HEK293 (cell line): ENCODE data around the gene PPP1R9B.

Source experiments
- BCL11B ChIP-seq: fragments of 450-650 bp; formaldehyde crosslinking; IDR thresholded peaks from 2 replicates; pipeline ENCODE4 v1.5.1; 2016; ENCODE audit warnings: low read depth, missing biosample characterization, missing genetic modification characterization
- CTCF ChIP-seq: fragments of 450-650 bp; formaldehyde crosslinking; IDR thresholded peaks from 2 replicates; pipeline ENCODE4 v1.5.1; 2016; ENCODE audit warnings: missing biosample characterization, missing genetic modification characterization
- GLI4 ChIP-seq: fragments of 450-650 bp; formaldehyde crosslinking; IDR thresholded peaks from 2 replicates; pipeline ENCODE4 v1.5.1; 2016; ENCODE audit warnings: missing biosample characterization, missing genetic modification characterization
- GLIS1 ChIP-seq: fragments of 450-650 bp; formaldehyde crosslinking; IDR thresholded peaks from 2 replicates; pipeline ENCODE4 v1.5.1; 2016; ENCODE audit warnings: missing biosample characterization, missing genetic modification characterization
- INSM2 ChIP-seq: fragments of 450-650 bp; formaldehyde crosslinking; IDR thresholded peaks from 2 replicates; pipeline ENCODE4 v1.5.1; 2016; ENCODE audit warnings: missing biosample characterization, missing genetic modification characterization
- KLF1 ChIP-seq: fragments of 450-650 bp; formaldehyde crosslinking; IDR thresholded peaks from 2 replicates; pipeline ENCODE4 v1.5.1; 2016; ENCODE audit warnings: missing biosample characterization, missing genetic modification characterization
- KLF17 ChIP-seq: fragments of 450-650 bp; formaldehyde crosslinking; IDR thresholded peaks from 2 replicates; pipeline ENCODE4 v1.5.1; 2016; ENCODE audit warnings: missing biosample characterization, missing genetic modification characterization
- PATZ1 ChIP-seq: fragments of 450-650 bp; formaldehyde crosslinking; IDR thresholded peaks from 2 replicates; pipeline ENCODE4 v1.5.1; 2016; ENCODE audit warnings: missing biosample characterization, missing genetic modification characterization
- PRDM2 ChIP-seq: fragments of 450-650 bp; formaldehyde crosslinking; IDR thresholded peaks from 2 replicates; pipeline ENCODE4 v1.5.1; 2016; ENCODE audit warnings: missing biosample characterization, missing genetic modification characterization, borderline replicate concordance
- SCRT2 ChIP-seq: fragments of 450-650 bp; formaldehyde crosslinking; IDR thresholded peaks from 2 replicates; pipeline ENCODE4 v1.5.1; 2016; ENCODE audit warnings: missing biosample characterization, missing genetic modification characterization
- TSHZ1 ChIP-seq: fragments of 450-650 bp; formaldehyde crosslinking; IDR thresholded peaks from 2 replicates; pipeline ENCODE4 v1.5.1; 2016; ENCODE audit warnings: missing biosample characterization, missing genetic modification characterization, borderline replicate concordance
- ZBTB1 ChIP-seq: fragments of 450-650 bp; formaldehyde crosslinking; IDR thresholded peaks from 2 replicates; pipeline ENCODE4 v1.5.1; 2016; ENCODE audit warnings: missing biosample characterization, missing genetic modification characterization
- ZBTB17 ChIP-seq: fragments of 450-650 bp; formaldehyde crosslinking; IDR thresholded peaks from 2 replicates; pipeline ENCODE4 v1.5.1; 2016; ENCODE audit warnings: missing biosample characterization, missing genetic modification characterization
- ZBTB48 ChIP-seq: fragments of 450-650 bp; formaldehyde crosslinking; IDR thresholded peaks from 2 replicates; pipeline ENCODE4 v1.5.1; 2016; ENCODE audit warnings: missing biosample characterization, missing genetic modification characterization
- ZNF223 ChIP-seq: fragments of 450-650 bp; formaldehyde crosslinking; IDR thresholded peaks from 2 replicates; pipeline ENCODE4 v1.5.1; 2016; ENCODE audit warnings: missing biosample characterization, missing genetic modification characterization
- ZNF266 ChIP-seq: fragments of 450-650 bp; formaldehyde crosslinking; IDR thresholded peaks from 2 replicates; pipeline ENCODE4 v1.5.1; 2016; ENCODE audit warnings: missing biosample characterization, missing genetic modification characterization, low read depth
- ZNF341 ChIP-seq: fragments of 450-650 bp; formaldehyde crosslinking; IDR thresholded peaks from 2 replicates; pipeline ENCODE4; 2016; ENCODE audit warnings: low read depth, missing biosample characterization, missing genetic modification characterization
- ZNF501 ChIP-seq: fragments of 450-650 bp; formaldehyde crosslinking; IDR thresholded peaks from 2 replicates; pipeline ENCODE4 v1.5.1; 2016; ENCODE audit warnings: missing biosample characterization, missing genetic modification characterization
- ZNF610 ChIP-seq: fragments of 450-650 bp; formaldehyde crosslinking; IDR thresholded peaks from 2 replicates; pipeline ENCODE4 v1.5.1; 2016; ENCODE audit warnings: missing biosample characterization, missing genetic modification characterization, borderline replicate concordance
- ZNF654 ChIP-seq: fragments of 450-650 bp; formaldehyde crosslinking; IDR thresholded peaks from 2 replicates; pipeline ENCODE4 v1.5.1; 2016; ENCODE audit warnings: low read depth, missing biosample characterization, missing genetic modification characterization
- ZNF768 ChIP-seq: fragments of 450-650 bp; formaldehyde crosslinking; IDR thresholded peaks from 2 replicates; pipeline ENCODE4 v1.5.1; 2018; ENCODE audit warnings: missing biosample characterization, mild to moderate bottlenecking, missing genetic modification characterization
- ZSCAN16 ChIP-seq: fragments of 450-650 bp; formaldehyde crosslinking; IDR thresholded peaks from 2 replicates; pipeline ENCODE4 v1.5.1; 2016; ENCODE audit warnings: missing biosample characterization, missing genetic modification characterization

The PPP1R9B gene

GRCh38 chr17:50161023-50161910 is 10.8 kb upstream of the PPP1R9B start (continued):
- TF ChIP-seq ZNF223 (tag by site-specific recombination) (no peak), KLF1 (tag by site-specific recombination) (peak; percentile 23; the same call in 1 of the 2 replicates), ZNF341 (tag by site-specific recombination) (peak; percentile 78), SCRT2 (tag by site-specific recombination) (0 out of 2 replicates have a peak, but pooled peaks have one; percentile 44), TSHZ1 (tag by site-specific recombination) (0 out of 2 replicates have a peak, but pooled peaks have one; percentile 6), BCL11B (no peak), ZNF610 (tag by site-specific recombination) (0 out of 2 replicates have a peak, but pooled peaks have one; percentile 58), ZBTB1 (no peak), GLI4 (tag by site-specific recombination) (no peak), ZNF654 (tag by site-specific recombination) (peak; percentile 46), ZNF768 (tag by site-specific recombination) (no peak), CTCF (tag by site-specific recombination) (peak; percentile 100), ZNF266 (tag by site-specific recombination) (no peak), PRDM2 (no peak), ZBTB17 (peak; percentile 87), INSM2 (peak; percentile 56; the same call in 1 of the 2 replicates), ZBTB48 (tag by site-specific recombination) (peak; percentile 77), ZNF501 (tag by site-specific recombination) (peak; percentile 81), PATZ1 (tag by site-specific recombination) (peak; percentile 98), ZSCAN16 (tag by site-specific recombination) (peak; percentile 58; the same call in 1 of the 2 replicates), KLF17 (0 out of 2 replicates have a peak, but pooled peaks have one; percentile 44), GLIS1 (peak; percentile 89)
